Neural progenitor cell (in vitro differentiated cells): ENCODE results near the gene SMYD3.
"Not testable (repeated sequence)": the region's sequence is repeated elsewhere in the genome, so short reads cannot be mapped to it uniquely, and the experiment has no call there.

Experiments used
- CTCF ChIP-seq: fragments of 200-600 bp; sonication (generic); IDR thresholded peaks from 2 replicates; pipeline ENCODE4 v1.5.1; 2017; ENCODE audit warnings: antibody characterized with exemption, mild to moderate bottlenecking
- EZH2 ChIP-seq: fragments of 200-600 bp; sonication (generic); IDR thresholded peaks from 2 replicates; pipeline ENCODE4 v1.6.1; 2017; ENCODE audit warnings: antibody characterized with exemption, mild to moderate bottlenecking, moderate library complexity

- not testable (repeated sequence) for TF ChIP-seq EZH2, CTCF
These were observed 779.0 kb downstream of the SMYD3 start for GRCh38 chr1:245728035-245728434.
